Esophagus squamous epithelium (tissue), 5 donors: ENCODE results near the gene GPBP1L1. TPM values are rescaled to one million over a fixed set of nuclear protein-coding genes. Genes with fewer than 3 reads are reported as not detected.

Experiments used
- DNase-seq: peaks from one replicate; lab custom pipeline; 2025; lab: John Stamatoyannopoulos, UW
- H3K27ac ChIP-seq, 4 donors: fragments of 200-600 bp; sonication (generic); one replicate each; pipeline ENCODE4 v1.5.1; 2016 to 2019; ENCODE audit warnings: mild to moderate bottlenecking in 1 of 4
- H3K27me3 ChIP-seq, 4 donors: fragments of 200-600 bp; sonication (generic); 1 replicate in 3 of 4; 2 replicates in 1 of 4; pipeline versions ENCODE4 v1.5.1 to v1.6.0; 2017 to 2021; ENCODE audit warnings: antibody characterized with exemption in 1 of 4
- H3K36me3 ChIP-seq, 3 donors: fragments of 200-600 bp; sonication (generic); one replicate each; pipeline ENCODE4 v1.5.1; 2016 to 2019
- H3K4me1 ChIP-seq, 3 donors: fragments of 200-600 bp; sonication (generic); one replicate each; pipeline ENCODE4 v1.5.1; 2017 to 2019
- H3K4me3 ChIP-seq, 4 donors: fragments of 200-600 bp; sonication (generic); 1 replicate in 3 of 4; 2 replicates in 1 of 4; pipeline ENCODE4 v1.5.1; 2016 to 2019; ENCODE audit warnings: mild to moderate bottlenecking in 2 of 4, moderate library complexity in 1 of 4
- H3K9me3 ChIP-seq, 3 donors: fragments of 200-600 bp; sonication (generic); one replicate each; pipeline ENCODE4 v1.5.1; 2016 to 2019
- CTCF ChIP-seq, 6 experiments: fragments of 450-650 bp in 4 of 6; fragments of 200-600 bp in 2 of 6; sonication (generic) in 2 of 6; IDR thresholded peaks; one replicate each; pipeline ENCODE4 v1.5.1; 2016 to 2019; ENCODE audit warnings: antibody characterized with exemption in 6 of 6, mild to moderate bottlenecking in 4 of 6, moderate library complexity in 4 of 6
- POLR2A ChIP-seq, 4 donors: fragments of 450-650 bp; IDR thresholded peaks; one replicate each; pipeline ENCODE4 v1.6.1; 2017; ENCODE audit warnings: antibody characterized with exemption in 4 of 4, mild to moderate bottlenecking in 4 of 4, moderate library complexity in 3 of 4
- WGBS, 2 donors: methylation state at CpG; one replicate each; pipeline ENCODE4 v1.1.5; 2018; 5-methylcytosine and 5-hydroxymethylcytosine counted together
- intact Hi-C: fragments of 100-400 bp; cut with DNase I; formaldehyde crosslinking; loops from one replicate; pipeline ENCODE4 v1.15.0; 2022
- total RNA-seq, 4 donors: library from RNA; depleted of rRNA; stranded (reverse); fragments of >200 nt; gene quantifications; one replicate each; pipeline ENCODE4 v1.1.0, GENCODE V29; 2016
- donor health status: DM: yes; HTN: yes; CAD: no.

The GPBP1L1 gene
- total RNA-seq, 4 donors from 2014 or later = 67.3 to 139 (median 97.7) TPM

GRCh38 chr1:45667321-45668111 lies 18.8 kb downstream of the GPBP1L1 start:
- DNase-seq = no peak
- H3K9me3 ChIP-seq = no peaks in the 10 kb centered on the region
- peaks cover 0 to 51% (median 13%) of the 10 kb centered on the region in 3 donors for H3K4me1 ChIP-seq
- H3K27me3 ChIP-seq = no peaks in the 10 kb centered on the region
- intact Hi-C loops = no loop called here
- no peak overlapping the region for H3K27ac ChIP-seq
- H3K36me3 ChIP-seq = peaks cover 0 to 11% (median 0%) of the 10 kb centered on the region in 3 donors
- TF ChIP-seq CTCF (IDR thresholded peaks at IDR 0.05) (no peak), POLR2A (IDR thresholded peaks at IDR 0.05) (no peak)
- no peak overlapping the region for H3K4me3 ChIP-seq
- 84 to 93% methylated on average over 8 of the region's 8 CpGs for WGBS, 2 donors

GRCh38 chr1:45666836-45667235 lies 19.5 kb downstream of the GPBP1L1 start:
- H3K36me3 ChIP-seq = peaks cover 0 to 11% (median 0%) of the 10 kb centered on the region in 3 donors
- WGBS, 2 donors = 75 to 82% methylated on average over 2 of the region's 2 CpGs
- no peaks in the 10 kb centered on the region for H3K9me3 ChIP-seq
- no peak overlapping the region for H3K27ac ChIP-seq
- DNase-seq = no peak
- no peak for TF ChIP-seq POLR2A (IDR thresholded peaks at IDR 0.05)
- no peak for TF ChIP-seq CTCF (IDR thresholded peaks at IDR 0.05)
- H3K4me1 ChIP-seq = peaks cover 0 to 49% (median 13%) of the 10 kb centered on the region in 3 donors
- intact Hi-C loops = no loop called here
- no peaks in the 10 kb centered on the region for H3K27me3 ChIP-seq
- no peak overlapping the region for H3K4me3 ChIP-seq

DNA sequence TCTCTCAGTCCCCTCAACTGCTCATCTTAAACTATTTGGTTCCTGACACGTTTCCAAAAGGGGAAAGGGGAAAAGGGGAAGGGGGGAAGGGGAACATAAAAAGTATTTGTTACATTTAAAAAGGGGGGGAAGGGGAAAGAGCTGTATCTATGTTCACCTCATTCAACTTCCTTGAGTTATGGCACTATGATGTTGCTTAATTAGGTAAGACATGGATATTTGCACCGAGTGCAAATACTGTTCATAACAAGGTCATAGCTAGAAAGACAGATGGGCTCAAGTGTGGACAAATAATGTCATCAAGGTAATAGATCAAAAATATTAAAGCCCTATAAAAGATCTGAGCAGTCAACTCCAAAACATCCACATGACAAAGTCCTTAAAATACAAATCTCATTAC lies 26.0 kb downstream of the GPBP1L1 start:
- TF ChIP-seq POLR2A (IDR thresholded peaks at IDR 0.05) = no peak
- TF ChIP-seq CTCF (IDR thresholded peaks at IDR 0.05) = no peak
- no peak overlapping the region for H3K4me3 ChIP-seq
- H3K9me3 ChIP-seq = no peaks in the 10 kb centered on the region
- no peaks in the 10 kb centered on the region for H3K27me3 ChIP-seq
- intact Hi-C loops = no loop called here
- DNase-seq = no peak
- H3K4me1 ChIP-seq = peaks cover 0 to 7% (median 0%) of the 10 kb centered on the region in 3 donors
- no peak overlapping the region for H3K27ac ChIP-seq
- 44 to 71% methylated on average over 2 of the region's 2 CpGs for WGBS, 2 donors
- H3K36me3 ChIP-seq = peaks cover 5 to 75% (median 30%) of the 10 kb centered on the region in 3 donors

DNA sequence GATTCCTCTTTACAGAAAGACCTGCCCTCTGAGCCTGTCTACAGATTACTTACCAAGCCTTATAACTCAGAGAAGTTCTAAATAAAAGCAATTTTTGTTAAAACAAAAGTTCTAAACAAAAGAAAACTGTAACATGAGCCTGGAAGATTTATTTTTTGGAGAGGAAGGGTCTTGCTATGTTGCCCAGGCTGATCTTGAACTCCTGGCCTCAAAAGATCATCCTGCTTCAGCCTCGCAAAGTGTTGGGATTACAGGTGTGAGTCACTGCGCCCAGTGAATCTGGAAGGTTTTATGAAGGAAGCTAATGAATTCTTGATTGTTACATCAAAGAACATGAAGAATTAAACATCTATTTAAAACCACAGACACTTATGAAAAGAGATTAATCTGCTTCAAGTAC lies 27.1 kb downstream of the GPBP1L1 start:
- H3K36me3 ChIP-seq = peaks cover 10 to 80% (median 35%) of the 10 kb centered on the region in 3 donors
- H3K4me3 ChIP-seq = no peak overlapping the region
- no peak overlapping the region for H3K27ac ChIP-seq
- intact Hi-C loops = no loop called here
- no peaks in the 10 kb centered on the region for H3K27me3 ChIP-seq
- DNase-seq = no peak
- TF ChIP-seq CTCF (IDR thresholded peaks at IDR 0.05) = no peak
- TF ChIP-seq POLR2A (IDR thresholded peaks at IDR 0.05) = no peak
- H3K9me3 ChIP-seq = no peaks in the 10 kb centered on the region
- H3K4me1 ChIP-seq = peaks cover 0 to 7% (median 0%) of the 10 kb centered on the region in 3 donors
- 88 to 92% methylated on average over 2 of the region's 2 CpGs for WGBS, 2 donors

GRCh38 chr1:45658171-45658570 lies 28.2 kb downstream of the GPBP1L1 start:
- 68 to 92% methylated on average over 2 of the region's 2 CpGs for WGBS, 2 donors
- no peaks in the 10 kb centered on the region for H3K27me3 ChIP-seq
- no peak for DNase-seq
- intact Hi-C loops = no loop called here
- TF ChIP-seq POLR2A (IDR thresholded peaks at IDR 0.05) (no peak), CTCF (IDR thresholded peaks at IDR 0.05) (no peak)
- peaks cover 0 to 7% (median 0%) of the 10 kb centered on the region in 3 donors for H3K4me1 ChIP-seq
- H3K4me3 ChIP-seq = no peak overlapping the region
- no peaks in the 10 kb centered on the region for H3K9me3 ChIP-seq
- peaks cover 15 to 86% (median 43%) of the 10 kb centered on the region in 3 donors for H3K36me3 ChIP-seq
- no peak overlapping the region for H3K27ac ChIP-seq
